ENCODE measurements around the gene QSER1.

The QSER1 gene

DNA sequence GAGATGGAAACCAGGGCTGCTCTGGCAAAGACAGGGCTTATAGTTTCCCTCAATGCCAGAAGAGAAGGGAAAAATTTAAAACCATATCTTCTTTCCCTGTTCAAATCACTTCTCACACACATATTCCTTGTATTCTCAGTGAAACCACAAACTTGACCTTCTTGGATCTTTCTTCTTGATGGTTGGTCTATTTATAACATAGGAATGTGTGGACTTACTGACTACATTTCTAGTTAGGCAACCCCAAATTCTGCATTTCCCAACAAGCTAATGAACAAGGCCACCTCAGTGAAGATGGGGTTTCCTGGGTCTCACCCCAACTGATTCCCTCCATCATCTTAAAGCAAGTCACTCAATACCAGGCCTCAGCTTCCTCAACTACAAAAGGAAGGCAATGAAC lies 3.8 kb upstream of the QSER1 start:
- no peak overlapping the region for H3K4me2 ChIP-seq (ENCODE audit: low read length)
- no peaks in the 10 kb centered on the region for H3K27me3 ChIP-seq (ENCODE audit: control insufficient read depth, low read length)
- no peaks in the 10 kb centered on the region for H3K9me3 ChIP-seq (ENCODE audit: control insufficient read depth, insufficient read depth, low read length)
- peaks cover 3% of the 10 kb centered on the region; the same call in 1 of the 2 replicates for H3K36me3 ChIP-seq (ENCODE audit: control insufficient read depth, low read length)
- peaks cover 8% of the 10 kb centered on the region for H3K79me2 ChIP-seq (ENCODE audit: control insufficient read depth, low read length)
- TF ChIP-seq EZH2phosphoT487 (IDR thresholded peaks at IDR 0.05; ENCODE audit: borderline replicate concordance, low read length), result no peak
- TF ChIP-seq, protein P1, sequence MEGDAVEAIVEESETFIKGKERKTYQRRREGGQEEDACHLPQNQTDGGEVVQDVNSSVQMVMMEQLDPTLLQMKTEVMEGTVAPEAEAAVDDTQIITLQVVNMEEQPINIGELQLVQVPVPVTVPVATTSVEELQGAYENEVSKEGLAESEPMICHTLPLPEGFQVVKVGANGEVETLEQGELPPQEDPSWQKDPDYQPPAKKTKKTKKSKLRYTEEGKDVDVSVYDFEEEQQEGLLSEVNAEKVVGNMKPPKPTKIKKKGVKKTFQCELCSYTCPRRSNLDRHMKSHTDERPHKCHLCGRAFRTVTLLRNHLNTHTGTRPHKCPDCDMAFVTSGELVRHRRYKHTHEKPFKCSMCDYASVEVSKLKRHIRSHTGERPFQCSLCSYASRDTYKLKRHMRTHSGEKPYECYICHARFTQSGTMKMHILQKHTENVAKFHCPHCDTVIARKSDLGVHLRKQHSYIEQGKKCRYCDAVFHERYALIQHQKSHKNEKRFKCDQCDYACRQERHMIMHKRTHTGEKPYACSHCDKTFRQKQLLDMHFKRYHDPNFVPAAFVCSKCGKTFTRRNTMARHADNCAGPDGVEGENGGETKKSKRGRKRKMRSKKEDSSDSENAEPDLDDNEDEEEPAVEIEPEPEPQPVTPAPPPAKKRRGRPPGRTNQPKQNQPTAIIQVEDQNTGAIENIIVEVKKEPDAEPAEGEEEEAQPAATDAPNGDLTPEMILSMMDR (IDR thresholded peaks at IDR 0.05; ENCODE audit: low read depth, low read length, poor library complexity, severe bottlenecking), result no peak
- H3K27ac ChIP-seq (ENCODE audit: low read depth, low read length), result no peak overlapping the region
- H3F3A ChIP-seq (ENCODE audit: control insufficient read depth, insufficient read depth), result 0 out of 2 replicates have a peak, but pooled peaks cover 2% of the 10 kb centered on the region
- no peaks in the 10 kb centered on the region for H3K9me2 ChIP-seq (replicated peaks; ENCODE audit: control insufficient read depth, low read length)
- H4K20me1 ChIP-seq (ENCODE audit: control insufficient read depth, insufficient read depth, low read depth, low read length), result no peaks in the 10 kb centered on the region
- no peak overlapping the region for H3K4me3 ChIP-seq (ENCODE audit: low read length)
- peaks cover 13% of the 10 kb centered on the region for H3K4me1 ChIP-seq (ENCODE audit: control insufficient read depth, low read length)

DNA sequence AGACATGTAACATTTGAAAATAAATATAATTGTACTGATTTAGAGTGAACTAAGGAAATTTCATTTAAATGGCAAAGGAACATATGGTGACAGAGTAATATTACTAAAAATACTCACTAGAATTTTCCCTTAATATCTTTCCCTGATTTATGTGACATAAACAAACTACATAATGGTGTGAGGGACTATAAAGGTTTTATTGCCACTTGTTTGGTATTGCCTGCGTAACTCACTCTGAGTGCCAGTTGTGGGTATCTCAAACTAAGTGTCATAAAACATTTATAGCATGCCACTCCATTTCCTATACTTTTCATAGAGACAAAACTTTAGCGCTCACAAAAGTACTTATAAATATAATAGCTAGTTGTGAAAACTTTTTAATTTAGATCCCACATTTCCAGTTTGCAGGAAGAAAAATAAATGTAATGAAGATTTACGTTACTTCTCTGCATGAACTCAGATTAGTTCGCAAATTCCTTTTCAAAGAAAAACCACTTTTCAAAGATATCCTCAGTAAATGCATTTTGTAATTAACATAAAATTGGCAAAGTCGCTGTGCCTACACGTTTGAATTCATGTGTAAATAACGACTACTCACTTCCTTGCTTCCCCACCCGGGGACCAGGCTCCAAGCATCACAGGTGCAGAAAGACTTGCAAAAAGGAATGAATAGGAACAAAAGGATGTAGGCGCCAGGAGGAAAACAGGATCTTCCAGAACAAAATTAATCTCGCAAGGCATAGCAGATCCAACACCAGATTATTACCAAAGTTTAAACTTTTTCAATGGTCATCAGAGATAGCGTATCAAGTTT lies 1.6 kb upstream of the QSER1 start:
- peak overlapping the region; percentile 84 for H3K4me3 ChIP-seq (ENCODE audit: low read length)
- H3K9me2 ChIP-seq (replicated peaks; ENCODE audit: control insufficient read depth, low read length), result no peaks in the 10 kb centered on the region

DNA sequence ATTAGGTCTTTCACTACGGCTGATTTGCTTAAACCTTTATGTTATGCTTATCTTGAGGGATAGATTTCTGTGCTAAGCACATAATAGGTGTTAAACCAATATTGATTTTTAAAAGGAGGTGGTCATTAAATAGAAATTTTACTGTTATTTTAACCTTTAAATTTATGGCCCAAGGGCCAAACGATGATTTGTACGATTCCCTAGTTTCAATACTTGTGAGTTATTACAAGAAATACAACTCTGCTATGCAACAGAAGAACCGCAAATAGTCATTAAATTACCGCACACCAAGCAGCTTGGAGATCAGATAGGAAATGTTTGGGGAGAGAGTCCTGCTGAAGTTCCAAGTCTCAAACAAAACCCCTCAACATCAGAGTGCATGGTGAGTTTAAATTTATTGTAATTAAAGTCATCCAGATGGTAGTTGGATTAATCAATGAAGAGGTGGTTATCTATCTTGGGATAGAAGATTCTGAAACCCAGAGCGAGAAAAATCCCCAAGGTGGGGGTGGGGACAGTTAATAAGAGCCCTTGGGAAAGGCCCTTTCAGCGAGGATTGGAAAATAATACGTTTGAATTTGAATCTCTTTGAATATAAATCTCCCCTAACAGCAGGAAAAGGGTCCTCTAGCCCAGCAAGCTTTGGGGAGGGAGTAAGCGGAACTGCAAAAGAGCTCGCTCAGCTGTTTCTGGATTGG lies 805 bp upstream of the QSER1 start:
- peak overlapping the region; percentile 84 for H3K4me3 ChIP-seq (ENCODE audit: low read length)
- no peak for TF ChIP-seq EZH2phosphoT487 (IDR thresholded peaks at IDR 0.05; ENCODE audit: borderline replicate concordance, low read length)
- H3F3A ChIP-seq (ENCODE audit: control insufficient read depth, insufficient read depth), result 0 out of 2 replicates have a peak, but pooled peaks cover 2% of the 10 kb centered on the region
- peak overlapping the region; percentile 82 for H3K27ac ChIP-seq (ENCODE audit: low read depth, low read length)
- peaks cover 38% of the 10 kb centered on the region for H3K79me2 ChIP-seq (ENCODE audit: control insufficient read depth, low read length)
- H3K36me3 ChIP-seq (ENCODE audit: control insufficient read depth, low read length), result peaks cover 26% of the 10 kb centered on the region
- peaks cover 30% of the 10 kb centered on the region for H3K4me1 ChIP-seq (ENCODE audit: control insufficient read depth, low read length)
- H3K27me3 ChIP-seq (ENCODE audit: control insufficient read depth, low read length), result no peaks in the 10 kb centered on the region
- peaks cover 8% of the 10 kb centered on the region; the same call in 1 of the 2 replicates for H4K20me1 ChIP-seq (ENCODE audit: control insufficient read depth, insufficient read depth, low read depth, low read length)
- H3K4me2 ChIP-seq (ENCODE audit: low read length), result peak overlapping the region; percentile 80
- H3K9me2 ChIP-seq (replicated peaks; ENCODE audit: control insufficient read depth, low read length), result no peaks in the 10 kb centered on the region
- H3K9me3 ChIP-seq (ENCODE audit: control insufficient read depth, insufficient read depth, low read length), result no peaks in the 10 kb centered on the region

More for the DNA sequence above, 1.6 kb upstream of the QSER1 start:
- Histone ChIP-seq H4K20me1 (ENCODE audit: control insufficient read depth, insufficient read depth, low read depth, low read length) (peaks cover 6% of the 10 kb centered on the region; the same call in 1 of the 2 replicates), H3K36me3 (ENCODE audit: control insufficient read depth, low read length) (peaks cover 22% of the 10 kb centered on the region), H3K9me3 (ENCODE audit: control insufficient read depth, insufficient read depth, low read length) (no peaks in the 10 kb centered on the region), H3K27ac (ENCODE audit: low read depth, low read length) (no peak overlapping the region), H3K79me2 (ENCODE audit: control insufficient read depth, low read length) (peaks cover 31% of the 10 kb centered on the region), H3K27me3 (ENCODE audit: control insufficient read depth, low read length) (no peaks in the 10 kb centered on the region), H3F3A (ENCODE audit: control insufficient read depth, insufficient read depth) (0 out of 2 replicates have a peak, but pooled peaks cover 2% of the 10 kb centered on the region), H3K4me1 (ENCODE audit: control insufficient read depth, low read length) (peaks cover 30% of the 10 kb centered on the region), H3K4me2 (ENCODE audit: low read length) (peak overlapping the region; percentile 80)
- TF ChIP-seq, protein P1 (IDR thresholded peaks at IDR 0.05; ENCODE audit: low read depth, low read length, poor library complexity, severe bottlenecking), result no peak
- no peak for TF ChIP-seq EZH2phosphoT487 (IDR thresholded peaks at IDR 0.05; ENCODE audit: borderline replicate concordance, low read length)

DNA sequence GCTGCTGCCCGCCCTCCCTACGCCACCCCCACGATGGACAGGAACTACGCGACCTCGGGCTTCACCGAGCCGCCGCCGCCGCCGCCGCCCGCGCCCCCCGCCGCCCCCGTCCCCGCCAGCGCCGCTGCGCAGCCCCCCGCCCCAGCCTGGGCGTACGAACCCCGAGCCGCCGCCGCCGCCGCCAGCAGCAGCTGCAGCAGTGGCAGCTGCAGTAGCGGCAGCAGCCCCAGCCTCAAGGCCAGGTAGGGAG lies 407 bp downstream of the QSER1 start:
- Histone ChIP-seq H3K79me2 (ENCODE audit: control insufficient read depth, low read length) (peaks cover 51% of the 10 kb centered on the region), H3K9me3 (ENCODE audit: control insufficient read depth, insufficient read depth, low read length) (no peaks in the 10 kb centered on the region), H3K36me3 (ENCODE audit: control insufficient read depth, low read length) (peaks cover 38% of the 10 kb centered on the region), H3F3A (ENCODE audit: control insufficient read depth, insufficient read depth) (0 out of 2 replicates have a peak, but pooled peaks cover 2% of the 10 kb centered on the region), H4K20me1 (ENCODE audit: control insufficient read depth, insufficient read depth, low read depth, low read length) (peaks cover 11% of the 10 kb centered on the region; the same call in 1 of the 2 replicates), H3K4me3 (ENCODE audit: low read length) (peak overlapping the region; percentile 91), H3K4me1 (ENCODE audit: control insufficient read depth, low read length) (peaks cover 30% of the 10 kb centered on the region), H3K27me3 (ENCODE audit: control insufficient read depth, low read length) (no peaks in the 10 kb centered on the region), H3K27ac (ENCODE audit: low read depth, low read length) (peak overlapping the region; percentile 70), H3K9me2 (replicated peaks; ENCODE audit: control insufficient read depth, low read length) (no peaks in the 10 kb centered on the region), H3K4me2 (ENCODE audit: low read length) (peak overlapping the region; percentile 81)
- no peak for TF ChIP-seq EZH2phosphoT487 (IDR thresholded peaks at IDR 0.05; ENCODE audit: borderline replicate concordance, low read length)
- TF ChIP-seq, protein P1 (IDR thresholded peaks at IDR 0.05; ENCODE audit: low read depth, low read length, poor library complexity, severe bottlenecking), result no peak
